Epithelial cell of esophagus (primary cell): ENCODE results near the gene CCDC175.
A peak's percentile ranks its signal among the peaks of the same experiment; 100 is the strongest.

Experiments
- DNase-seq: peaks from one replicate; pipeline ENCODE4 v3.0.0; 2010; ENCODE audit warnings: low read depth
- H3K4me3 ChIP-seq: 2 replicates; pipeline ENCODE4 v1.5.1; 2011; ENCODE audit warnings: mild to moderate bottlenecking, low read length, control low read depth
- CTCF ChIP-seq: IDR thresholded peaks from 2 replicates; pipeline ENCODE4 v1.5.1; 2011; ENCODE audit warnings: low read depth, mild to moderate bottlenecking, low read length, control low read depth, inconsistent platforms; ENCODE audit not compliant: insufficient read depth; ENCODE audit errors: missing control alignments

Gene CCDC175

GRCh38 chr14:59461891-59462290 lies 114.7 kb downstream of the CCDC175 start:
- H3K4me3 ChIP-seq, result no peak overlapping the region
- TF ChIP-seq CTCF, result no peak
- DNase-seq, result peak; percentile 60

DNA sequence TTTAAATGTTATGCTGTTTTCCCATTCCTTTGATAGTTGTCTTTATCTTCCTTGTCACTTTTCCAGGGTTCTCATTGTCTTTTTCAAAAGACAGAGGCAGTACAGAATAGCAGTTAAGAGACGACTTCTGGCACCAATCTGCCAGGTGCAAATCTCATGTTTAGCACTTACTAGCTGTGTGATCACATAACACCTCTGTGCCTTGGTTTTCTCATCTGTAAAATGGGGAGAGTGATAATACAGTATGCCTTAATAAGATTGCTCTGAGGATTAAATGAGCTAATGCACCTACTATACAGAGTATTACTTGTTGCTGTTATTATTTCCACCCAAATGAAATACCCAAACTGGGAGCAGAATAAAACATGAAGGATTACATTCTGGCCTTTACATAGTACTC lies 116.2 kb downstream of the CCDC175 start:
- DNase-seq, result no peak

DNA sequence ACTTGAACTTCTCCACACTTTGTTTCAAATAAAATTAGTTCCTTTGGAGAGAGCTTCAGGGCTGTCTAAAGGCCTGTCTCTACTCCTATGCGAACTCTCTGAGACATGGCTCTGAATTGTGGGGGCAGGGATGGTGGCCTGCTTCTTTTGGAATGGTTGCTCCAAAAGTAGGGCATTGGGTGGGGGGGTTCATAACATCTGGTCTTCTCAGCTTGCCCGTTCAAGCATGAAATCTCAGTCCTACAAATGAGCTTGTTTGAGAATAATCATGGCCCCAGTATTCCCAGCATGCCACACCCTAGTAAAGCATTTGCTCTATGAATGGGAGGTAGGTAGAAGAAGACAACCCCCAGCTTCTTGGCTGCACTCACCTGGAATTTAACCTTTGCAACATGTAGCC lies 118.1 kb downstream of the CCDC175 start:
- no peak for TF ChIP-seq CTCF
- H3K4me3 ChIP-seq, result no peak overlapping the region
- no peak for DNase-seq

More for the DNA sequence above, 116.2 kb downstream of the CCDC175 start:
- H3K4me3 ChIP-seq, result no peak overlapping the region
- TF ChIP-seq CTCF, result no peak

- DNase-seq, result no peak
- no peak for TF ChIP-seq CTCF
Measured at GRCh38 chr14:59455411-59455810, 121.2 kb downstream of the CCDC175 start.

More at GRCh38 chr14:59455411-59455810, 121.2 kb downstream of the CCDC175 start:
- H3K4me3 ChIP-seq, result no peak overlapping the region
